Astrocyte (in vitro differentiated cells and primary cell): ENCODE data around the gene CDCP1. TPM values are rescaled to one million over a fixed set of nuclear protein-coding genes. Genes with fewer than 3 reads are reported as not detected.

Experiments
- DNase-seq: peaks from one replicate; pipeline ENCODE4 v3.0.0-alpha.2; 2010; ENCODE audit warnings: low read depth
- FAIRE-seq: peaks from 2 replicates; lab custom pipeline; 2011; peaks lifted over from hg19 to GRCh38; lab: Jason Lieb, UNC
- H2AFZ ChIP-seq: 2 replicates; pipeline ENCODE4 v1.6.0; 2012; ENCODE audit warnings: low read depth, low read length, inconsistent platforms
- H3K27ac ChIP-seq: 2 replicates; pipeline ENCODE4 v1.5.1; 2011; ENCODE audit warnings: low read depth, low read length, inconsistent platforms
- H3K27me3 ChIP-seq: 2 replicates; pipeline ENCODE4 v1.6.0; 2011; ENCODE audit warnings: low read length, inconsistent platforms; ENCODE audit not compliant: insufficient read depth
- H3K36me3 ChIP-seq: 2 replicates; pipeline ENCODE4 v1.5.1; 2011; ENCODE audit warnings: low read length, inconsistent platforms; ENCODE audit not compliant: insufficient read depth
- H3K4me1 ChIP-seq: 2 replicates; pipeline ENCODE4 v1.5.1; 2011; ENCODE audit warnings: low read length, inconsistent platforms; ENCODE audit not compliant: insufficient read depth
- H3K4me2 ChIP-seq: 2 replicates; pipeline ENCODE4 v1.6.0; 2012; ENCODE audit warnings: low read length, inconsistent platforms
- H3K4me3 ChIP-seq: 2 replicates; pipeline ENCODE4 v1.5.1; 2011; ENCODE audit warnings: low read depth, mild to moderate bottlenecking, low read length, inconsistent platforms; ENCODE audit not compliant: insufficient read depth
- H3K79me2 ChIP-seq: 2 replicates; pipeline ENCODE4 v1.6.0; 2012; ENCODE audit warnings: mild to moderate bottlenecking, low read length, inconsistent platforms; ENCODE audit not compliant: insufficient read depth
- H3K9ac ChIP-seq: 2 replicates; pipeline ENCODE4 v1.6.0; 2012; ENCODE audit warnings: mild to moderate bottlenecking, low read length, inconsistent platforms
- H3K9me3 ChIP-seq: 2 replicates; pipeline ENCODE4 v1.5.1; 2012; ENCODE audit warnings: low read depth, mild to moderate bottlenecking, low read length, inconsistent platforms; ENCODE audit not compliant: insufficient read depth
- H4K20me1 ChIP-seq: 2 replicates; pipeline ENCODE4 v1.6.0; 2012; ENCODE audit warnings: low read length, inconsistent platforms; ENCODE audit not compliant: insufficient read depth
- H3K27ac Mint-ChIP-seq: one replicate; pipeline ENCODE4 v1.8.0; 2021; ENCODE audit warnings: mild to moderate bottlenecking, mixed read lengths; ENCODE audit not compliant: unreplicated experiment
- H3K27me3 Mint-ChIP-seq: one replicate; pipeline ENCODE4 v1.8.0; 2021; ENCODE audit warnings: low read depth, mixed read lengths; ENCODE audit not compliant: unreplicated experiment
- H3K36me3 Mint-ChIP-seq: one replicate; pipeline ENCODE4 v1.8.0; 2021; ENCODE audit warnings: low read depth, mixed read lengths; ENCODE audit not compliant: unreplicated experiment
- H3K4me1 Mint-ChIP-seq: one replicate; pipeline ENCODE4 v1.8.0; 2021; ENCODE audit warnings: low read depth, mixed read lengths; ENCODE audit not compliant: unreplicated experiment
- H3K4me3 Mint-ChIP-seq: one replicate; pipeline ENCODE4 v1.8.0; 2021; ENCODE audit warnings: mild to moderate bottlenecking, moderate library complexity, mixed read lengths; ENCODE audit not compliant: unreplicated experiment
- H3K9me3 Mint-ChIP-seq: one replicate; pipeline ENCODE4 v1.8.0; 2021; ENCODE audit warnings: mild to moderate bottlenecking, mixed read lengths; ENCODE audit not compliant: unreplicated experiment
- CTCF ChIP-seq: IDR thresholded peaks from 2 replicates; pipeline ENCODE4 v1.5.1; 2011; ENCODE audit warnings: low read depth, mild to moderate bottlenecking, inconsistent platforms, low read length, moderate library complexity; ENCODE audit not compliant: insufficient read depth
- EZH2 ChIP-seq: IDR thresholded peaks from 2 replicates; pipeline ENCODE4 v1.6.1; 2012; ENCODE audit warnings: mild to moderate bottlenecking, low read length, inconsistent platforms; ENCODE audit not compliant: insufficient read depth
- total RNA-seq: library from RNA; stranded (reverse); gene quantifications from 2 replicates; pipeline ENCODE4 v1.2.1, GENCODE V29; 2021

The CDCP1 gene
- total RNA-seq, 1 donor from 2014 or later, result 6.8 TPM

GRCh38 chr3:45034612-45035252, 111.4 kb downstream of the CDCP1 start:
- Mint-ChIP-seq H3K4me1 (peaks cover 11% of the 10 kb centered on the region), H3K27me3 (peaks cover 48% of the 10 kb centered on the region), H3K9me3 (peaks cover 3% of the 10 kb centered on the region), H3K27ac (no peak overlapping the region), H3K4me3 (no peak overlapping the region), H3K36me3 (peaks cover 4% of the 10 kb centered on the region)
- peaks cover 2% of the 10 kb centered on the region for H3K27me3 ChIP-seq
- no peak overlapping the region for H3K4me3 ChIP-seq
- H3K79me2 ChIP-seq, result no peaks in the 10 kb centered on the region
- no peaks in the 10 kb centered on the region for H4K20me1 ChIP-seq
- DNase-seq, result no peak
- no peak for TF ChIP-seq EZH2
- no peak for TF ChIP-seq CTCF
- no peaks in the 10 kb centered on the region for H3K36me3 ChIP-seq
- H3K27ac ChIP-seq, result no peak overlapping the region
- no peak overlapping the region for H3K9ac ChIP-seq
- FAIRE-seq, result no peak
- peaks cover 4% of the 10 kb centered on the region for H3K4me1 ChIP-seq
- H2AFZ ChIP-seq, result no peak overlapping the region
- no peak overlapping the region for H3K4me2 ChIP-seq
- no peaks in the 10 kb centered on the region for H3K9me3 ChIP-seq

- FAIRE-seq (no peak), DNase-seq (no peak)
- no peaks in the 10 kb centered on the region for H3K9me3 ChIP-seq
- Mint-ChIP-seq H3K36me3 (peaks cover 4% of the 10 kb centered on the region), H3K9me3 (peaks cover 3% of the 10 kb centered on the region), H3K27ac (no peak overlapping the region), H3K4me1 (peaks cover 14% of the 10 kb centered on the region), H3K27me3 (peaks cover 50% of the 10 kb centered on the region), H3K4me3 (no peak overlapping the region)
- TF ChIP-seq EZH2, result no peak
- TF ChIP-seq CTCF, result no peak
- H3K4me2 ChIP-seq, result no peak overlapping the region
- H3K36me3 ChIP-seq, result no peaks in the 10 kb centered on the region
- no peaks in the 10 kb centered on the region for H4K20me1 ChIP-seq
- H3K27me3 ChIP-seq, result peaks cover 2% of the 10 kb centered on the region
- H3K79me2 ChIP-seq, result no peaks in the 10 kb centered on the region
- H3K4me3 ChIP-seq, result no peak overlapping the region
- peaks cover 9% of the 10 kb centered on the region for H3K4me1 ChIP-seq
- H2AFZ ChIP-seq, result no peak overlapping the region
- no peak overlapping the region for H3K9ac ChIP-seq
- no peak overlapping the region for H3K27ac ChIP-seq
These were observed 112.4 kb downstream of the CDCP1 start for GRCh38 chr3:45033791-45034190.

Other genes with a start within 250 kb of the CDCP1 start
- gene ZDHHC3, start 170.2 kb downstream of the CDCP1 start, total RNA-seq, result 64.5 and 66.6 TPM in 2 replicates
- gene EXOSC7, start 170.1 kb downstream of the CDCP1 start, total RNA-seq, result 34.7 and 38.6 TPM in 2 replicates
- 0.32 TPM in 1 of 2 replicates, not detected in the other for gene CLEC3B, start 120.1 kb downstream of the CDCP1 start, total RNA-seq
- 11.5 and 14.1 TPM in 2 replicates for gene TMEM158, start 79.9 kb upstream of the CDCP1 start, total RNA-seq
- 19.2 and 20.8 TPM in 2 replicates for gene LARS2, start 242.2 kb upstream of the CDCP1 start, total RNA-seq